Upper lobe of right lung (tissue), 1 donor: ENCODE measurements around the gene DUSP11. TPM values are rescaled to one million over a fixed set of nuclear protein-coding genes. Genes with fewer than 3 reads are reported as not detected.

Source experiments
- ATAC-seq: fragments of 200-7000 bp; cut with Tn5 transposase; one replicate; pipeline ENCODE4 v1.9.1; 2020; ENCODE audit warnings: mild to moderate bottlenecking, moderate library complexity
- DNase-seq: peaks from one replicate; pipeline ENCODE4 v3.0.0-alpha.2; 2020
- H3K27ac ChIP-seq: fragments of 200-600 bp; one replicate; pipeline ENCODE4 v1.8.0; 2022
- H3K27me3 ChIP-seq: fragments of 200-600 bp; one replicate; pipeline ENCODE4 v1.8.0; 2022; ENCODE audit warnings: mild to moderate bottlenecking
- H3K36me3 ChIP-seq: fragments of 200-600 bp; one replicate; pipeline ENCODE4 v1.8.0; 2022
- H3K4me1 ChIP-seq: fragments of 200-600 bp; one replicate; pipeline ENCODE4 v1.8.0; 2022
- H3K4me3 ChIP-seq: fragments of 200-600 bp; one replicate; pipeline ENCODE4 v1.8.0; 2022; ENCODE audit warnings: mild to moderate bottlenecking
- H3K9me3 ChIP-seq: fragments of 200-600 bp; one replicate; pipeline ENCODE4 v1.8.0; 2022
- intact Hi-C: fragments of 100-400 bp; cut with DNase I; formaldehyde crosslinking; loops from one replicate; pipeline ENCODE4 v1.11.0; 2022
- total RNA-seq: library from RNA; stranded (reverse); fragmentation: NEBNext Ultra II Directional; extraction: Animal tissue kit (Norgen Biotek cat#: 25700); gene quantifications from one replicate; pipeline ENCODE4 v1.2.1, GENCODE V29; 2021
- TF ChIP-seq, protein P1 (sequence below): fragments of 200-600 bp; IDR thresholded peaks from one replicate; pipeline ENCODE4 v1.8.0; 2022; ENCODE audit warnings: antibody characterized with exemption
- donor health status: DM: no; HTN: yes; CAD: no; lungs with severe emphysema.

The DUSP11 gene
- total RNA-seq, 1 donor from 2014 or later: 17.9 TPM

DNA sequence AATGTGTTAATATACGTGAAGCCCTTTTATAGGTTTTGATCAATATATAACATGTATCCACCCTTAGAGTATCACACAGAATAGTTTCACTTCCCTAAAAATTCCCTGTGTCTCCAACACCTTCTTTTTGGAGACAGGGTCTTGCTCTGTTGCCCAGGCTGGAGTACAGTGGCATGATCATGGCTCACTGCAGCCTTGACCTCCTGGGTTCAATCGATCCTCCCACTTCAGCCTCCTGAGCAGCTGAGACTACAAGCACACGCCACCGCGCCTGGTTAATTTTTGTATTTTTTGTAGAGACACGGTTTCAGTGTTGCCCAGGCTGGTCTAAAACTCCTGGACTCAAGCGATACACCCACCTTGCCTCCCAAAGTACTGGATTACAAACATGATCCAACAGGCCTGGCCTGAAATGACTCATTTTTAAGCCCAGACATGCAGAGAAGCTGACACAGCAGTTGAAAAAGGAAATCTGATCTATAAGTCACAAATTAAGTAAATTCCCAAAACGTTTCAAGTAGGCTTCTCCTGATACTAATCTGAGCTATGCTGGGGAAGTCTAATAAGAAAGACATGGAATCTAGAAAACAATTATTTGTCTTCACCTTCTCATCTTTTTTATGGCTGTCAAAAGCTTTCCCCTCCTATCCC is 2.9 kb downstream of the DUSP11 start:
- ATAC-seq (no peak), DNase-seq (no peak)
- peaks cover 57% of the 10 kb centered on the region for H3K36me3 ChIP-seq
- H3K4me3 ChIP-seq: no peak overlapping the region
- H3K4me1 ChIP-seq: peaks cover 21% of the 10 kb centered on the region
- no peak overlapping the region for H3K27ac ChIP-seq
- TF ChIP-seq, protein P1, sequence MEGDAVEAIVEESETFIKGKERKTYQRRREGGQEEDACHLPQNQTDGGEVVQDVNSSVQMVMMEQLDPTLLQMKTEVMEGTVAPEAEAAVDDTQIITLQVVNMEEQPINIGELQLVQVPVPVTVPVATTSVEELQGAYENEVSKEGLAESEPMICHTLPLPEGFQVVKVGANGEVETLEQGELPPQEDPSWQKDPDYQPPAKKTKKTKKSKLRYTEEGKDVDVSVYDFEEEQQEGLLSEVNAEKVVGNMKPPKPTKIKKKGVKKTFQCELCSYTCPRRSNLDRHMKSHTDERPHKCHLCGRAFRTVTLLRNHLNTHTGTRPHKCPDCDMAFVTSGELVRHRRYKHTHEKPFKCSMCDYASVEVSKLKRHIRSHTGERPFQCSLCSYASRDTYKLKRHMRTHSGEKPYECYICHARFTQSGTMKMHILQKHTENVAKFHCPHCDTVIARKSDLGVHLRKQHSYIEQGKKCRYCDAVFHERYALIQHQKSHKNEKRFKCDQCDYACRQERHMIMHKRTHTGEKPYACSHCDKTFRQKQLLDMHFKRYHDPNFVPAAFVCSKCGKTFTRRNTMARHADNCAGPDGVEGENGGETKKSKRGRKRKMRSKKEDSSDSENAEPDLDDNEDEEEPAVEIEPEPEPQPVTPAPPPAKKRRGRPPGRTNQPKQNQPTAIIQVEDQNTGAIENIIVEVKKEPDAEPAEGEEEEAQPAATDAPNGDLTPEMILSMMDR: no peak
- no peaks in the 10 kb centered on the region for H3K9me3 ChIP-seq
- H3K27me3 ChIP-seq: no peaks in the 10 kb centered on the region
- intact Hi-C loops: no loop called here

DNA sequence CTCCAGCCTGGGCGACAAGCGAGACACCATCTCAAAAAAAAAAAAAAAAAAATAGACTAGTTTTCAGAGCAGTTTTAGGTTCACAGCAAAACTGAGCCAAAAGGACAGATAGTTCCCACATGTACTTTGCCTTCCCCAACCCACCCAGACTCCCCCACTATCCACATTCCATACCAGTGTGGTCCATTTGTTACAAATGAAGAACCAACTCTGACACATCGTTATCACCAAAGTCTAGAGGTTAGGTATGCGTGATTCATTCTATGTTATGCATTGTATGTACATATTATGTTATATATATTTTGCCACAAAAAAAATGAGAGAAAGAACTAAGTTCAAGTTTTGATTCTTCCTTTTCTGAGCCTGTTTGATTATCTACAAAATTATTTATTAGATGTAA is 3.5 kb downstream of the DUSP11 start:
- H3K27ac ChIP-seq: no peak overlapping the region
- no peaks in the 10 kb centered on the region for H3K27me3 ChIP-seq
- peaks cover 21% of the 10 kb centered on the region for H3K4me1 ChIP-seq
- H3K36me3 ChIP-seq: peaks cover 63% of the 10 kb centered on the region
- no peaks in the 10 kb centered on the region for H3K9me3 ChIP-seq
- intact Hi-C loops: no loop called here
- ATAC-seq (no peak), DNase-seq (no peak)
- no peak overlapping the region for H3K4me3 ChIP-seq
- TF ChIP-seq, protein P1: no peak

DNA sequence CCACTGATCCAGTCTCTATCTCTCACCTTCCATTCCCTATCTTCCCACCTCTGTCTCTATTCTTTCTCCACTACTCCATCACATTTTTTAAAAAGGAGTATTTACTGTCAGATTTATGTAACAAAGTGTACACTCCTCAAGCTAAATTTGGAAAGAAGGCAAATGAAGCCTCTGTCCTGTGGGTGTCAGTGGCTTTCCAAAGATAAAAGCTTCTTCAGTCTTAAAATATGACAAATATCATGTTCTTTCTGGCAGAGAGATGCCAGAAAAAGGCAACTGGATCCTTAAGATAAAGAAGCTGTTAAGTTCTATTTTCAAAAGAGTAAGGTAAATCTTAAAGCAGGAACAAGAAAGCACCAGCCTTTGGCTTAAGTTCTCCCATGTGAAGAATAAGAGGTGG is 7.1 kb downstream of the DUSP11 start:
- TF ChIP-seq, protein P1: no peak
- H3K27me3 ChIP-seq: no peaks in the 10 kb centered on the region
- intact Hi-C loops: no loop called here
- peaks cover 95% of the 10 kb centered on the region for H3K36me3 ChIP-seq
- H3K9me3 ChIP-seq: no peaks in the 10 kb centered on the region
- H3K4me3 ChIP-seq: no peak overlapping the region
- ATAC-seq: no peak
- peaks cover 8% of the 10 kb centered on the region for H3K4me1 ChIP-seq
- no peak for DNase-seq
- H3K27ac ChIP-seq: no peak overlapping the region

DNA sequence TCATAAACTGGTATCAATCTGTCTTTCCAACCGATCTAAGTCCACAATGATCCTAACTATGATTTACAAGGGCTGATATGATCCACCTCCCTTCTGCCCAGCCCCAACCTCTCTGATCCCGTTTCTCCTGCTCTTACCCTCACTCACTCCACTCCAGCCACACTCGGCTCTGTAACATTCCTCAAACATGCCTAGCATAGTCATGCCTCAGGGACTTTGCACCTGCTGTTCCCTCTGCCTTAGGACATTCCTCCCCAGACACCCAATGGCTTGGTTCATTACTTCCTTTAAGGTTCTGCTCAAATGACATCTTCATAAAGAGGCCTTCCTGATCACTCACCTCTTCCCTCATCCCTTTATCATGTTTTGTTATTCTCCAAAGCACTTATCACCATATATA is 9.2 kb downstream of the DUSP11 start:
- H3K4me1 ChIP-seq: no peaks in the 10 kb centered on the region
- ATAC-seq (no peak), DNase-seq (no peak)
- H3K4me3 ChIP-seq: no peak overlapping the region
- H3K36me3 ChIP-seq: peaks cover 95% of the 10 kb centered on the region
- H3K9me3 ChIP-seq: no peaks in the 10 kb centered on the region
- intact Hi-C loops: no loop called here
- no peaks in the 10 kb centered on the region for H3K27me3 ChIP-seq
- no peak overlapping the region for H3K27ac ChIP-seq
- TF ChIP-seq, protein P1: no peak

DNA sequence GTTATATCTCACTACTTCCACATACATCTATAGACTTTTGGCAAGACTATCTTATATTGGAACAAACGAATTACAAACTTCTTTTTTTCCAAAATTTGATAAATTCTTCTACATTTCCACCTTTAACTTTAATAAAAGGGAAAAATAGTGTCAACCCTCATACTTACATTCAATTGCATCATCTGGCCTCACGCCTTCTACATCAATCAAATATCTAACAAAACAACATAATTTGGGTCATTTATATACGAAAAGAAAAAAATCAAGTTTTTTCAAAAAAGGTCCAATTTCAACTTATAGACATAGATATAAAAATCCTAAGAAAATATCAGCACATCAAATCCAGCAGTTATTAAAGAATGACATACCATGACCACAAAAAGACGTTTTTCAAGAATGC is 12.9 kb downstream of the DUSP11 start:
- Histone ChIP-seq H3K4me3 (no peak overlapping the region), H3K27ac (no peak overlapping the region), H3K9me3 (no peaks in the 10 kb centered on the region), H3K27me3 (no peaks in the 10 kb centered on the region), H3K36me3 (peaks cover 96% of the 10 kb centered on the region), H3K4me1 (no peaks in the 10 kb centered on the region)
- intact Hi-C loops: no loop called here
- TF ChIP-seq, protein P1: no peak
- ATAC-seq (no peak), DNase-seq (no peak)

DNA sequence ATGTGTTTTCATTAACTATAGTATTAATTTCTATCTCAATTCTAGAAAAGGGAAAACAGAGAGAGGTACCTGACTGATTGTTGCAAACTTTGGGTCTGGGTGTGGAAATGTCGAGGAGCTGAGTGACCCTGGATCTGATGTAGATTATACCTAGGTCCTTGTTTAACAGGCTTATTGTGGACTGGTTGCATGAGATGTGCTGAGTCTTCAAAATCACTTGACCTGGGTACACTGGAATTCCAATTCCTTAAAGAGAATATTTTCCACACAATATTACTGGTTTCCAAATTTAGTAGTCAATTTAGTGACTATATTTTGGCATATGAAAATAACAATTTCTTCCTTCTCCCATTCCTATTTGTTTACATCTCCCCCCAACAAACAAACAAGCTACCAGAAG is 13.6 kb downstream of the DUSP11 start:
- TF ChIP-seq, protein P1: no peak
- Histone ChIP-seq H3K4me1 (no peaks in the 10 kb centered on the region), H3K4me3 (no peak overlapping the region), H3K27ac (no peak overlapping the region), H3K9me3 (no peaks in the 10 kb centered on the region), H3K27me3 (no peaks in the 10 kb centered on the region), H3K36me3 (peaks cover 97% of the 10 kb centered on the region)
- intact Hi-C loops: no loop called here
- no peak for DNase-seq
- no peak for ATAC-seq
